A673 (cell line): ENCODE data around the gene GRID1.

ENCODE experiments used
- EZH2 ChIP-seq: fragments of 200-600 bp; sonication (generic); IDR thresholded peaks from 2 replicates; pipeline ENCODE4 v1.6.1; 2017; ENCODE audit warnings: borderline replicate concordance, low read depth, mild to moderate bottlenecking, mixed read lengths, antibody characterized with exemption, low read length; ENCODE audit not compliant: poor library complexity, severe bottlenecking
- TF ChIP-seq, protein P1 (sequence below): fragments of 300-800, 200-600 bp; sonication (generic); conservative IDR thresholded peaks from 2 replicates; pipeline ENCODE4 v1.5.1; 2017; ENCODE audit warnings: low read depth, mild to moderate bottlenecking, antibody characterized with exemption, low read length, moderate library complexity, mixed read lengths

DNA sequence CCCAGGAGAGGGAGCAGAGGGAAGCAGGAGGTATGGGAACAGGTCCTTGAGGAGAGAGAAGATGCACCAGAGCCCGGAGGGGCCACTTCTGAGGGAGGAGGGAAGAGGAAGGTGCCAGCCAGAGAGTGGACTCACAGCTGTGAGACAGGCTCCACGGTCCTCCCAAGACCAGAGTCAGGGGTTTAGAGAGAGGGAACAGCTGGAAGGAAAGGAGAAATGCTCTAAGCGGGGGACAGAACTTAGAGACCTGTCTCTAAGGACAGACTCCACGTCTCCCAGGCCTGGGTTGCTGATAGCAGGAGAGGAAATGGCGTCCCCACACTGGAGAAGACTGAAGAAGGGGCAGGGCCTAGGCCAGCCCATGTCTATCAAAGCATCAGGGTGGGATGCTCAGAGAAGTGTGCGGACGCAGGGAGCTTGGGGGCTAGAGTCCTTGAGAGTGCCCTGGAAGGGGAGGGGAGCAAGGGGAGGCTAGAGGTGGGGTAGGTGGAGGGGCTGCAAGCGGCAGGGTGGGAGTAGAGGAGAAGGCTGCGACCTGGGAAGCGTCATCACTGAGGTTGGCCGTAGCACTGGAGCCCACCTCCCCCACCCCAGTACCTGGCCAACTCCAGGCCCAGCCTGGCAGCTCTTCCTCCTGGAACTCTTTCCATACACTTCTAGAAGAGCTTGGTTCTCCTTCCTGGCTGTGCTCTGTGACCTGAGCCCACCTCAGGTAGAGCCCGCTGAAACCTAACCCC, 25.6 kb upstream of the GRID1 start:
- TF ChIP-seq, protein P1, sequence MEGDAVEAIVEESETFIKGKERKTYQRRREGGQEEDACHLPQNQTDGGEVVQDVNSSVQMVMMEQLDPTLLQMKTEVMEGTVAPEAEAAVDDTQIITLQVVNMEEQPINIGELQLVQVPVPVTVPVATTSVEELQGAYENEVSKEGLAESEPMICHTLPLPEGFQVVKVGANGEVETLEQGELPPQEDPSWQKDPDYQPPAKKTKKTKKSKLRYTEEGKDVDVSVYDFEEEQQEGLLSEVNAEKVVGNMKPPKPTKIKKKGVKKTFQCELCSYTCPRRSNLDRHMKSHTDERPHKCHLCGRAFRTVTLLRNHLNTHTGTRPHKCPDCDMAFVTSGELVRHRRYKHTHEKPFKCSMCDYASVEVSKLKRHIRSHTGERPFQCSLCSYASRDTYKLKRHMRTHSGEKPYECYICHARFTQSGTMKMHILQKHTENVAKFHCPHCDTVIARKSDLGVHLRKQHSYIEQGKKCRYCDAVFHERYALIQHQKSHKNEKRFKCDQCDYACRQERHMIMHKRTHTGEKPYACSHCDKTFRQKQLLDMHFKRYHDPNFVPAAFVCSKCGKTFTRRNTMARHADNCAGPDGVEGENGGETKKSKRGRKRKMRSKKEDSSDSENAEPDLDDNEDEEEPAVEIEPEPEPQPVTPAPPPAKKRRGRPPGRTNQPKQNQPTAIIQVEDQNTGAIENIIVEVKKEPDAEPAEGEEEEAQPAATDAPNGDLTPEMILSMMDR = no peak
- TF ChIP-seq EZH2 = no peak
